Measurements from ENCODE around the gene EIF4G3.

DNA sequence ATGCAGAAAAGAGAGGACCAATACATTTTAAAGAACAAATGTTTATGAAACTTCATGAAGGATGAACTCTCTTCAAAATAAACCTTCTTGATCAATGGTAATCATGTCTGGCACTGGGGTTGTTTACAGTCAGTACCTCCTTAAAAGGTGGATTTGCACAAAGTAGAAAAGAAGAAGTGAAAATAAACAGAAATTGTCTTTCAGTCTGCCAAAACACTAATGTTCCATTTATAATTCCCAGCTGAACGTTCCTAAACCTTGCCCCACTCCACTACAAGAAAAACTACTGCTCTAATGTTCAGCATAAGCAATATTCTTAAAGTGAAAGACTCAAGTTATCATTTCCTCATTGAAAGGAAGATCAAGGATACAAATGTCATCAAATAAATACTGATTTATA lies 86.2 kb downstream of the EIF4G3 start:
- TF ChIP-seq, protein P1, sequence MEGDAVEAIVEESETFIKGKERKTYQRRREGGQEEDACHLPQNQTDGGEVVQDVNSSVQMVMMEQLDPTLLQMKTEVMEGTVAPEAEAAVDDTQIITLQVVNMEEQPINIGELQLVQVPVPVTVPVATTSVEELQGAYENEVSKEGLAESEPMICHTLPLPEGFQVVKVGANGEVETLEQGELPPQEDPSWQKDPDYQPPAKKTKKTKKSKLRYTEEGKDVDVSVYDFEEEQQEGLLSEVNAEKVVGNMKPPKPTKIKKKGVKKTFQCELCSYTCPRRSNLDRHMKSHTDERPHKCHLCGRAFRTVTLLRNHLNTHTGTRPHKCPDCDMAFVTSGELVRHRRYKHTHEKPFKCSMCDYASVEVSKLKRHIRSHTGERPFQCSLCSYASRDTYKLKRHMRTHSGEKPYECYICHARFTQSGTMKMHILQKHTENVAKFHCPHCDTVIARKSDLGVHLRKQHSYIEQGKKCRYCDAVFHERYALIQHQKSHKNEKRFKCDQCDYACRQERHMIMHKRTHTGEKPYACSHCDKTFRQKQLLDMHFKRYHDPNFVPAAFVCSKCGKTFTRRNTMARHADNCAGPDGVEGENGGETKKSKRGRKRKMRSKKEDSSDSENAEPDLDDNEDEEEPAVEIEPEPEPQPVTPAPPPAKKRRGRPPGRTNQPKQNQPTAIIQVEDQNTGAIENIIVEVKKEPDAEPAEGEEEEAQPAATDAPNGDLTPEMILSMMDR (conservative IDR thresholded peaks at IDR 0.05 in 1 of 2, IDR thresholded peaks at IDR 0.05 in 1 of 2; ENCODE audit: low read depth in 1 of 2, low read length in 2 of 2), result no peak
- no peak for TF ChIP-seq EZH2 (IDR thresholded peaks at IDR 0.05; ENCODE audit: low read length, missing control alignments)
